GM19372 (cell line): ENCODE results near the gene ERCC1.

Source experiments
- ATAC-seq: cut with Tn5 transposase; IDR thresholded peaks from one replicate; pipeline ENCODE4 v1.9.1; 2021; ENCODE audit warnings: mild to moderate bottlenecking, low read depth, moderate library complexity; ENCODE audit not compliant: unreplicated experiment

ERCC1 gene

GRCh38 chr19:45370410-45371204 lies 53.1 kb downstream of the ERCC1 start, which contains the start of gene ERCC2:
TSS of gene ERCC2 (minus strand) at chr19:45370573. CDS start at chr19:45370540, 33 bp downstream.
- ATAC-seq, result peak; percentile 95

DNA sequence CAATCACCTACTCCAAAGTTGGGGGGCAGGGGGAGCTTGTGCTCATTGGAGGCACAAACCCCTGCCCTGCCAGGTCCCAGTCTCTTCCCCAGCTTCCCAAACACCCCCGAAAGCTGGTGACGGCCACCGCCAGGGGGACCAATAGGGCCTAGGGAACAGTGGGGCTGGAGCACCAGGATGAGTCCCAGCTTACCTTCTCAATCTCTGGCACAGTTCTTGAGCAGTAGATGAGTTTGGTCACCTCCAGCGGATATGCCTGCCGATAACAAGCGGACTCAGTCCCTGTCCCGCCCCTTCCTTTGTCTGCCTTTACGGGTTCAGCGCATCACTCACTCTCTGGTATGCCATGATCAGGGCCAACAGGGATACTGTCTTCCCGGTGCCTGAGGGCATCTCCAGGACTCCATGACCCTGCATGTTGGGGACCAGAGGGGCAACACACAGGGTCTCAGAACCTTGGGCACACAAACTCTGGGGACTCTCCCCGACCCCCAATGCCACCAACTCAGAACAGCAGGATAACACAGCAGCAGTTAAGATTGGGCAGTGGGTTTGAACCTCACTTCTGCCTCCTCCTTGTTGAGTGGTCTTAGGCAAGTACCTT lies 54.9 kb downstream of the ERCC1 start:
- no peak for ATAC-seq

- ATAC-seq, result no peak
These were observed 55.6 kb downstream of the ERCC1 start for GRCh38 chr19:45368127-45368526.

GRCh38 chr19:45364696-45365095 lies 59.0 kb downstream of the ERCC1 start:
- no peak for ATAC-seq

GRCh38 chr19:45363861-45364459 lies 59.8 kb downstream of the ERCC1 start:
- ATAC-seq, result no peak

DNA sequence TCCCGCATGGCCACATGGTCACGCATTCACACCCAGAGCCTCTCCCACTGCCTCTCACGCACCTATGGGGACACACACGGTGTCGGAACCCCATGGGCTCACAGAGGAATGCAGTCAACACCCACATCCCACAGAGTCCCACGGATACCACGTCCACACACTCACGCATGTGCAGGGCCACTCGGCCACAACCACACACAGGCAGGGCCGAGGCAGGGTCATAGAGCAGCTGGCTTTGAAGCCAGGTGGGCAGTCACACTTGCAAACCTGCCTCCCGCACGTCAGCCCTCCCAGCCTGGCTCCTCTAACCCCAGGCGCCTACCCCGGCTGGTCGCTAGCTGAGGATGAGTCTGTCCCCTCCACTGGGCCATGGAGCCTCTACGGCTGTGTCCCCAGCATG lies 61.4 kb downstream of the ERCC1 start:
- ATAC-seq, result no peak

DNA sequence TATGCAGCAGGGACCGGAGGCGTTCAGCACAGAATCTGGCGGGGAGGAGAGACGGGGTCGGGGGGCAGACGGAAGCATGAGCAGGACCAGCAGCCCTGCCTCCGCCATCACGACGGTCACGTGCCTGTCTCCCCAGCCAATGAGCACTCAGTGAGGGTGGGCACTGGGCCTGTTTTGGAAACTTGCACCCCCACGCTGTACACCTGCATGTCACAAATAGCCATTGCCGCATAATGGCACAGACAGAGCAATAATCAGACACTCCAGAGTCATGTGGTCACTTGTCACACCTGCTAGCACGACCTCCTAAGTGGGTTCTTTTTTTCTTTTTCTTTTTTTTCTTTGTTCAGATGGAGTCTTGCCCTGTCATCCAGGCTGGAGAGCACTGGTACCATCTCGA lies 62.1 kb downstream of the ERCC1 start:
- no peak for ATAC-seq

DNA sequence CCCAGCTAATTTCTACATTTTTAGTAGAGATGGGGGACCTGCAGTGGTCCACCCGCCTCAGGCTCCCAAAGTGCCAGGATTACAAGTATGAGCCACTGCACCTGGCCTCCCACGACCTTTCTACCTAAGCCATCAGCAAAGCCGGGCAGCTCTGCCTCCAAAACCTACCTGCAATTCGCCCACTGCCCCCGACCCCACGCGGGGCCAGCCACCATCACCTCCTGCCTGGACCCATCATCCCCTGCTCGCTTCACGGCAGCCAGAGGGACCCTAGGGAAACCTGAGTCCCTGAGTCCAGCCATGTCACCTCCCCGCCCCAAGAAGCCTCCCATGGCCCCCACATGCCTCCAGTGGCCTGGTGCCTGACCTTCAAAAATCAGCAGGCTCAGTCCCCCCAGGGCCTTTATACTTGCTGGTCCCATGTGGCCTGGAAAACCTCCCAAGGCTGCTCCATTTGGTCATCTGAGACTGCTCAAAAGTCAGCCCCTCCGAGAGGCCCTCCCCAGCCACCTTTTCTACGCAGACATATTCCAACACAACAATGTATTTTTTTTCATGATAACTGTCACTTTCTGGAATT lies 65.4 kb downstream of the ERCC1 start:
- no peak for ATAC-seq

GRCh38 chr19:45357445-45357783 lies 66.3 kb downstream of the ERCC1 start:
- ATAC-seq, result no peak
